M059J (cell line): Measurements from ENCODE around the gene NAA80. TPM values are rescaled to one million over a fixed set of nuclear protein-coding genes. Genes with fewer than 3 reads are reported as not detected.

Experiments used
- DNase-seq: peaks from one replicate; pipeline ENCODE4 v3.0.0-alpha.2; 2012; ENCODE audit warnings: low read depth
- total RNA-seq: library from RNA; depleted of rRNA; stranded (reverse); fragments of >200 nt; shearing (Covaris generic); gene quantifications from 2 replicates; pipeline ENCODE4 v1.2.3, GENCODE V29; 2014; rRNA removed

The NAA80 gene, protein sequence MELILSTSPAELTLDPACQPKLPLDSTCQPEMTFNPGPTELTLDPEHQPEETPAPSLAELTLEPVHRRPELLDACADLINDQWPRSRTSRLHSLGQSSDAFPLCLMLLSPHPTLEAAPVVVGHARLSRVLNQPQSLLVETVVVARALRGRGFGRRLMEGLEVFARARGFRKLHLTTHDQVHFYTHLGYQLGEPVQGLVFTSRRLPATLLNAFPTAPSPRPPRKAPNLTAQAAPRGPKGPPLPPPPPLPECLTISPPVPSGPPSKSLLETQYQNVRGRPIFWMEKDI
- 6.9 and 8.9 TPM in 2 replicates for total RNA-seq

DNA sequence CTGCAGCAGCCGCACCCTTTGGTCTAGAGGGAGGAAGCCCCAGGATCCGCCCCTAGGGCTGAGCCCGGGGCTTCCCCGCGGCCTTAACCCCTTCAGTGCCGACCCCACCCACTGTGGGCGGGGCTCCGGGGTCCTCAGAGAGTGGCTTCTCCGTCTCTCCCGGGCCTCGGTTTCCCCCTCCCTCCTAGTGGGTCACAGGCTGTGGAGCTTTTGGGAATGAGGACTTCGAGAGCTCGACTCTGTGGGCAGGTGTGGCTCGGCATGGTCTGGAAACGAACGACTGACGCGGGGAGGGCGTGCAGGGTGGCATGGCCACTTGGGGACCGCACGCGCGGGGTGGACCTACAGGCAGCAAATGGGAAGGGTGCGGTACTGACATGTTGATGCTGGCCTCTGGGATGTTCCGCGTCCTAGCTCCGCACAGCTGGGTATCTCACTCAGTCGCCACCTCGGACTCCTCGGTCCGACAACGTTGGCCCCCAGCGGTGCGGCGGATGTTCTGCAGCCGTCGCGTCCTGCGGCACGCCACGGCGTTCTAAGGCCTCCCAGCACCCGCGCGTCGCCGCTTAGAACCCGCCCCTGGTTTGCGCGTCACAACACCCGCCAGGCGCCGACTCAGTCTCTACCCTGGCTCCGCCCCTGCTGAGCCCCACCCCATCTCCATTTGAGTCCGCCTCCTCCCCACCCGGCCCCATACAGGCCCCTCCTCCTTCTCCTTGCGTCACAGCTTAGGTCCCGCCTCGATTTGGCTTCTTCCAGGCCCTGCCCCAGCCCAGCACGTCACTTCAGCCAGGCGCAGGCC lies at the start of gene NAA80, which contains the start of gene HYAL3:
TSS of gene NAA80 (minus strand) at position 570 of the 802 bp plus-strand sequence. CDS start 1,942 bp downstream, outside the sequence.
TSS of gene HYAL3 (minus strand) at position 570 of the 802 bp plus-strand sequence. CDS start 3,803 bp downstream, outside the sequence.
- peak; percentile 96 for DNase-seq

DNA sequence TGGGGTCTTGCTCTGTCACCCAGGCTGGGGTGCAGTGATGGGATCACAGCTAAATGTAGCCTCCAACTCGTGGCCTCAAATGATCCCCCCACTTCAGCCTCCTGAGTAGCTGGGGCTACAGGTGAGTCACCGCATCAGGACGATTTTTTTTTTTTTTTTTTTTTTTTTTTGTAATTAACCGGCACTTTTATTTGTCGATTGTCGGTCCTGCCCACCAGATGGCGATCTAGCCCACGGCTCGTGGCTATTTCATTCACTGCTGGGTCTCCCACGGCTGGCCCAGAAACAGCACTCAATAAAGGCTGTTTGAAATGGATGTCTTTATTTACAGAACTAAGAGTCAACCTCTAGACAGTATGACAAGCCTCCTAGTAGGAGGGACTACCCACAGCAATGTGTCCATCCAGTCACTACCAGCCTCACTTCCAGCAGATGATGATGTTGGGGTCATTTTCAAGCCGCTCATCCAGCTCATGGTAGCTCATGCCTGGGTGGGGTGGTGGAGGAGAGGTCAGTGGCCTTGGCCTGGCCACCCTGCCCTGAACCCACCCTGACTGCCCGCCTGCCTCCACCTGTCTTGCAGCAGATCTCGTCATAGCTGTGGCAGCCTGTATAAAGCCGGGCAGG lies 48.1 kb upstream of the NAA80 start:
- peak; percentile 72 for DNase-seq

DNA sequence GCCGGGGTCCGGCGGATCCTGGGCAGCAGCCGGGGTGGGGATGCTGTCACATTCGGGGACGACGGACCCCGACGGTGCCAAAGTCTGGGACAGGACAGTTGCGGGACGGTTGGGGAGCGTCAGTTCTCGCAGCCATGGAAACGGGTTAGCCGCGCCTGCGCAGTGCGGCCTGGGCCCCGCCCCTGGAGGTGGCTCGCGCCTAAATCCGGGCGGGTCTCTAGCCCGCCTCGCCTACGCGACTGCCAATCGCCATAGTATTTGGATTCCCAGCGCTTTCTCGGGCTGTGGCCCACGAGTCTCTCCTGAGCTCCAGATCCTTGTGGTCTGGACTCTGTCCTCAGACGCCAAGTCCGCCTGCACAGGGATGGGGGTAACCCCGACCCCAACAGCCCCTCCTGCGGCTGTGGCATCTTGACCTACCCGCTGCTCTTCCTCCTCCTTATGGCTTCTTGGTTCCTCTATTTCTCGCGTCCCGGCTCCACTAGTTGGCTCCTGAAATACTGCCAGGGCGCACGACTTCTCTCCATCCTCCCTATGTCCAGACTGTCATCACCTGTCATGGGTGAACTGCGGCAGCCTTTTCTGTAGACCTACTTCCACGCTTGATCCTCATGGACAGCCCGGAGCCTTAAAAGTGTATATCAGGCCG lies 46.5 kb upstream of the NAA80 start, which contains the start of gene ZMYND10:
TSS of gene ZMYND10 (minus strand) at position 147 of the 649 bp plus-strand sequence. CDS start 153 bp downstream, outside the sequence.
- peak; percentile 56 for DNase-seq

DNA sequence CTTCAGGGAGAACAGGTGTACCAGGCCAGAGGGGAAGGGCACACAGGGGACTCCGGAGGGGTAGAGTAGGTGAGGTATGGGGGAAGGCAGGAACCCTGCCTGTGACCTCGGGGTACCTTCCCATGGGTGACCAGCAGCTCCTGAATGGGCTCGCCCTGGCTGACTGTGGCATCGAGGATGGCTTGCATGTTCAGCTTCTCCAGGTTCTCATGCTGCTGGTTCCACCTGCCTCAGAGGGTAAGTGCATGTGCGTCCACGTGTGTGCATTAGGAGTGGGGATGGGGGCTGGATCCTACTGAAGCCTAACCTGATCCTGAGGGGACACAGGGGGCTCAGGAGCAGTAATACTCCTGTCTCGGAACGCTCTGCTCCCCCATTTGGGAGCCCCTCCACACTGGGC lies 45.8 kb upstream of the NAA80 start:
- no peak for DNase-seq

DNA sequence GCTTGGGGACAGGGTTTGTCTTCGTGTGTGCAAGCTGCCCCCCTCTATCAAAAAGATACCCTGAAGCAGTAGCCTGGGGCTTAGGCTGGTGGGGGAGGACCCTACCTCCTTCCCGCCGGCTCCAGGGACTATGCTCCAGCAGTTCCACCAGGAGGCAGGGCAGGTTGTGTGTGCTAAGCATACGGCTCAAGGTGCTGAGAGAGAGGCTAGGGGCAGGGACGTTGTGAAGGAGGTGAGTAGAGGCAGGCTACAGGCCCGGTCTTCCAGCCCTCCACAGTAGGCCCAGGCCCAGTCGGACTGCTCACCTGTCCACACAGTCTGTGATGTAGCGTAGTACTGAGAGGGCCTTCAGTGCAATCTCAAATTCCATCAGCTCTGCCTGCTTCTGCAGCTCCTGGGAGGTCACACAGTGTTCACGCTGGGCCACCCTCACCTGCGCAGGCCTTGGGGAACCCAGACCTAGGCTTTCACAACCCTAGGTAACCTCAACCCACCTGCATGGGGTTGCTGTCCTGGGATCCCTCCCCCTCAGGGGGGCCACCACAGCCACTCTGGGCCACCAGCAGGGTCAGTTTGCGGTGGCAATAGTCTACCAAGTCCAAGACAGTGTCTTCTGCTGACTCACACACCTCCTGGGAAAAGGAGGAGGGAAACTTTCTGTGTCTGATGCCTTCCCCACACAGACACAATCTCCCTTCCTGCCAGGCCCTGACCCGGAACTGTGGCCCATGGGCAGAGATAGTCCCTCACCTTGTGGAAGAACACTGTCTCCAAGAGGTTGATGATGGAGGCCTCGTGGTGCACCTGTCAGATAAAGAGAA lies 43.8 kb upstream of the NAA80 start:
- no peak for DNase-seq

DNA sequence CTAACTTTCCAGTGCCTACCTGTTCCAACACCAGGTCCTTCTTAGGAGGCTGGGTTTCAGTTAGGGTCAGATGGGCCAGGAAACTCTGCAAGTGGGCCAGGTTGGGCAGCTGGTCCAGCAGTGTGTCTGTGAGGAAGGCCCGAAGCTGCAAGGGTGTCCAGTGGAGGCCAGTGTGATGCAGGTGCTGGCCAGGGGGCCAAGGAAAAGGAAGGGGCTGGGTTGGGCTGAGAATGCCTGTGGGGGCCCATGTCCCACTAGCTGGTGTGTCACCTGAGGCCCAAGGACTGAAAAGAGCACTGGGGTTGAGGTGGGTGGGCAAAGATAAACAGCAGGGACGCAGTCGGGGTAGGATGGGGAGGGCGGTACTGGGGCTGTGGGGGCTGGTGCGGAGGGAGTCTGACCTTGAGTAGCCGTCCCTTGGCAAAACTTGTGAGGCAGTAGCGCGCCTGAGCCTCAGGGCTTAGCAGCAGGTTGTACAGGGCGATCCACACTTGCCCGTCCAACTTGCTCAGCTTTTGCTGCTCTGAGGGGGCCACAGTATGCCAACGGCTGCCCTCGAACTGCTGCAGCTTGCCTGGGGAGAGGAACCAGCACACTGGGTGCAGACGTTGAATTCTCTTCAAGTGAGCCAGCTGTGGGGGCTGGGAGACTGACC lies 42.9 kb upstream of the NAA80 start:
- DNase-seq: no peak

DNA sequence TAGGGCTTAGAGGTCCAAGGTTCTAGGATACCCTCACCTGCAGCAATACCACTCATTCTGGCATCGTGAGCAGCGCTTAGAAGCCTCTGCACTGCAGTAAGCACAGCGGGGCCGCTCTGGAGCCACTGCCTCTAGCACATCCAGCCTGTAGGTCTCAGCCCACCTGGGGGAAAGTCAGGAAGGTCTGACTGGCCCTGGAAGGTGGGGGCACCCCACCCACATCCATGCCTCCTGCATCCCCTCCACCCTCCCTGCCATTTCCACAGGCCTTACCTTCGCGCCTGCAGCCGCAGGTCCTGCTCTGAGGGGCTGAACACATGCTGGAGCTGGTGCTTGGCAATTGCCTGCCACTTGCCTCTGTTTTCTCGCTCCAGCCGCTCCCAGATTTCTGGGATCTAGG lies 42.3 kb upstream of the NAA80 start:
- no peak for DNase-seq

DNA sequence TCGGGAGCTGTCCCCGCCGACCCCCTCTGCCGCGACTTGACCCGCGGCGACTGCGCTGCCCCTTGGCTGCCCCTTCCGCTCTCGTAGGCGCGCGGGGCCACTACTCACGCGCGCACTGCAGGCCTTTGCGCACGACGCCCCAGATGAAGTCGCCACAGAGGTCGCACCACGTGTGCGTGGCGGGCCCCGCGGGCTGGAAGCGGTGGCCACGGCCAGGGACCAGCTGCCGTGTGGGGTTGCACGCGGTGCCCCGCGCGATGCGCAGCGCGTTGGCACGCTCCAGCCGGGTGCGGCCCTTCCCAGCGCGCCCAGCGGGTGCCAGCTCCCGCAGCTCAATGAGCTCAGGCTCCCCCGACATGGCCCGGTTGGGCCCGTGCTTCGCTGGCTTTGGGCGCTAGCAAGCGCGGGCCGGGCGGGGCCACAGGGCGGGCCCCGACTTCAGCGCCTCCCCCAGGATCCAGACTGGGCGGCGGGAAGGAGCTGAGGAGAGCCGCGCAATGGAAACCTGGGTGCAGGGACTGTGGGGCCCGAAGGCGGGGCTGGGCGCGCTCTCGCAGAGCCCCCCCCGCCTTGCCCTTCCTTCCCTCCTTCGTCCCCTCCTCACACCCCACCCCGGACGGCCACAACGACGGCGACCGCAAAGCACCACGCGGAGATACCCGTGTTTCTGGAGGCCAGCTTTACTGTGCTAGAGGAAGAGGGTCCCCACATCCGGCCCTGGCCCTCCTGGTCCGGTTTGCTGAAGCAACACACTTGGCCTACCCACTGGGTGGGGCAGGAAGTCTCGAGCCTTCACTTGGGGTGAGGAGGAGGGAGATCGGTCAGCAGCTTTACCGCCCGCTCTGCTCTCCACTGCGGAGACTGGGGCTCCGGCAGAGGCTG lies 41.5 kb upstream of the NAA80 start, which contains the start of gene RASSF1:
TSS of gene RASSF1 (minus strand) at position 389 of the 882 bp plus-strand sequence. CDS start at position 358, 31 bp downstream.
- DNase-seq: no peak

DNA sequence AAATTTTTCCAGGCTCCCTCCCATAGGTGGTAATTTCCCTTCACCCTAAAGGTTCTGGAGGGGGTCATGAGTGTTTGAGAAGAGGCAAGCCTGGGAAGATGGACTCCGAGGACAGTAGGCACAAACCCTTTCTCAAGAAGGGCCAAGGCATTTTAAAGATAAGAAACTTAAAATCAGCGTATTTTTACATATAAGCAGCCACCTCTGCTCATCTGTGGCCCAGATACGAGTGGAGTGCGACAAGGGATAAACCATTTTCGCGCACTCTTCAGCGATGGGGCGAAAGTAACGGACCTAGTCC lies 40.9 kb upstream of the NAA80 start:
- no peak for DNase-seq

DNA sequence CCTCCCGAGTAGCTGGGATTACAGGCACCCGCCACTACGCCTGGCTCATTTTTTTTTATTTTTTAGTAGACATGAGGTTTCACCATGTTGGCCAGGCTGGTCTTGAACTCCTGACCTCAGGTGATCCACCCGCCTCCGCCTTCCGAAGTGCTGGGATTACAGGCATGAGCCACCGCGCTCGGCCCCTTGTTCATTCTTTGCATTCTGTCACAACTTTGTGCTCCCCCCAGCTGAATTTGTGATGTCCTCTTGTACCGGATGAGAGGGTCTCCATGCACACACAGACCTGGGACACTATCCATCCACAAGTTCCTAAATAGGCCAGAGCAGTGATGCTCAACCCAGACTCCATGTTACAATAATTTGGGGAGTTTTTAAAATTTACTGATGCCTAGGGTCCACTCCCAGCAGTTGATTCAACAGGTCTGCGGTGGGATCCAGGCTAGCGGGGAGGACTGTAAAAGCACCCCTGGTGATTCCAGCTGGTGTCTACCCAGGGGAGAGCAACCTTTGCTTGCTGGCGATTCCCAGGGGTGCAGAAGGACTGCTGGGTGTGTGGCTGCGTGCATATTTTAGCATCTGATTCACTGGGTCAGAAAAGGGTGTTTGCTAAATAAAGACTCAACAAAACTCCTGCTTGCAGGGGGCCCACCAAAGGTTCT lies 40.4 kb upstream of the NAA80 start:
- no peak for DNase-seq

DNA sequence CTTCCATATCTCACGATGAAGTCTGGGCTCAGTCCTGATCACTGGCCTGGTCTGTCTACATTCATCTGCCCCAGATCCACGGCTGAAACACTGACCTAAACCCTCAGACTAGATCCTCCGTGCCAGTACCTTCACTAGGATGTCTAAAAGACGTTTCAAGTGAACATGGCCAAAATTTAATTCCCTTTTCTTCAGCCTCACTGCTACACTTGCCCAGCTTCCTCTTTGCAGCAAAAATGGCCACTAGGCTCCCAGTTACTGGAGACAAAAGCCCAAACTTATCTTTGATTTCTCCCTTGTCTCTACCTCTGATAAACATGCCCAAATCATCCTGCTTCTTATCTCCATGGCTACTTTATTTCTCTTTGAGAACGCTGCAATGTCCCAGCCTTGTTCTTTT lies 39.8 kb upstream of the NAA80 start:
- no peak for DNase-seq

DNA sequence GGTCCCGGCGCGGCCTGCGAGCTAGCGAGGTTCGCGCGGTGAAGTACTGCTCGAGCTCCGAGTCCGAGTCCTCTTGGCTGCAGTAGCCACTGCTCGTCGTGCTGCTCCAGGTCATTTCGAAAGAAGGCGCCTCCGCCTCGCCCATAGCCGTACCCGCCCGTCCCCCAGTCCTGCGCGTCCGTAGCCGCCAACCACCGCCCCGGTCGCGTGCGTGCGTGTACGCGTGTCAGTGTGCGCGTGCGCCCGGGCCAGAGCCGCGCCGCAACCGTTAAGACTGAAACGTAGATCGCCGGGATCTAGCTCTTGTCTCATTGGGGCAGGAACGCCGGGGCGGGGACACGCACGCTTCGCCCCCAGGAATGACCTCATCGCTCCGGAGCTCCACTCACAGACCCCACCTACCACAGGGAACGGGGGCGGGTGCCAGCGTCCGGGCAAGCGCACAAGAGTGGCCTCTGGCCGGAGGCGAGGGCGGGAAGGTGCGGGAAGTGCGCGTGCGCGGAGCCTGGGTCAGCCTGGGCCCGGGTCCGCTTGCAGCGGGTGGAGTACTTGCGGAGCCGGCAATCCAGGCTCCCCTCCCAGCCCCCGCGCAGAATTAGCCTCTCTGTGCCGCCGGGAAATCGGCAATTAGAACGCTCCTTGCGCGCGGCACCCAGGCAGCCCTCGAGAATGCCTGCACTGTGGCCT lies 38.1 kb upstream of the NAA80 start:
- DNase-seq: peak; percentile 97

DNA sequence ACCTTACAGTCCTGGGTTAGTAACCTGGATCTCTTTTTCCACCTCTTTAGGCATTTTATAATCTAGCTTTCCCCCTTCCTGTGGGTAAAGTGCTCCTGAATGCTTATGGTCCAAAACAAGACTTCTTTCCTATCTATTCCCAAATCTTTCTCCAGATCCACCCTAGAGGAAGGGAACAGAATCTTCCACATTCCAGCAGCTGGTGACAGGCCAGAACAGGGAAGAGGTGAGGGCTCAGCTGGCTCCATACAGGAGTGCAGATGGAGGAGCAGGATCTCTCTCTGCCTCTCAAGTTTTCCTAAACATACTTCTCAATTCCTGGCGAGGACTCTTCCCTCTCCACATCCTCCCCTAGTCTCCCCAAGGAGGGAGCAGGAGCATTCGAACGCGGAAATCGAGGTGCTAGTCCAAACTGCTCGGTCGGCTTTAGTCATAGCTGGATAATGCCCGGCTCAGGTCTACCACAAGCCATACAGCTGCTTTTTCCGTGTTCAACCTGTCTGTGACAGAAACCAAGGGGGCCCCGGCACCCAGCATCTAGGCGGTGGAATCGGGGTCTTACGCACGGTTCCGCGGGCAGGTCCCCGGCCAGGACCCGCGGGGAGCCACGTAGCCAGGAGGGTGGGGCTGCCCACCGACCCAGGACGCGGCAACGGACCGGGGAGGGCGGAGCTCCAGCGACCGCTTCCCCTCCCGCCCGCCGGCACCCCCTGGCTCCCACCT lies 37.4 kb upstream of the NAA80 start:
- peak; percentile 44 for DNase-seq

DNA sequence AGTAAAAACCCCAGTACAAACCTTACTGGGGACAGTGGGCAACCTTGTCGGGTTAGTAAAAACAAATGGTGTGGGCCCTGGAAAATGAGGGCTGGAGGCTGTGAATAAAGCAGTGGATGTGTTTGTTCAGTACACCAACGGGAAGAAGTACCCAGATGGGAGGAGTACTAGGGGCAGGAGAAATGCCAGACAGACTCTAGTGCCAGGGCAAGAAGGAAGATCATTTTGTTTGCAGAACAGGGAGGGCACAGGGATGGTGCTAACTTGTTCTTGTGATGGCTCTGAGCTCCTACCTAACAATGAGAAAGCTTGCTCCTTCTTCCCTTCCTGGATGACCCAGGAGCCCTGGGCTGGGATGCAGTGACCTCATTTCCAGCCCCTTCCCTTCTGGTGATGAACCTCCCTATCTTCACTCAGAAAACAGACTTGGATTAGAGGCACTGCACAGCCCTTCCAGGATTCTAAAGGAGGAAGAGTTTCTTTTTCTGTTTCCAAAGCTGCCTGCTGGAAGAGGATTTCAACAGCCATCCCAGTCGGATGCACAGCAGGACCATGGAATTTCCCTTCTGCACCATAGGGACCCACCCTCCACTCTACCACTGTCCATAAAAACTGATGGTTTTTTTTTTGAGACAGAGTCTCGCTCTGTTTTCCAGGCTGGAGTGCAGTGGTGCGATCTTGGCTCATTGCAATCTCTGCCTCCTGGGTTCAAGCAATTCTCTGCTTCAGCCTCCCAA lies 35.3 kb upstream of the NAA80 start:
- DNase-seq: no peak

DNA sequence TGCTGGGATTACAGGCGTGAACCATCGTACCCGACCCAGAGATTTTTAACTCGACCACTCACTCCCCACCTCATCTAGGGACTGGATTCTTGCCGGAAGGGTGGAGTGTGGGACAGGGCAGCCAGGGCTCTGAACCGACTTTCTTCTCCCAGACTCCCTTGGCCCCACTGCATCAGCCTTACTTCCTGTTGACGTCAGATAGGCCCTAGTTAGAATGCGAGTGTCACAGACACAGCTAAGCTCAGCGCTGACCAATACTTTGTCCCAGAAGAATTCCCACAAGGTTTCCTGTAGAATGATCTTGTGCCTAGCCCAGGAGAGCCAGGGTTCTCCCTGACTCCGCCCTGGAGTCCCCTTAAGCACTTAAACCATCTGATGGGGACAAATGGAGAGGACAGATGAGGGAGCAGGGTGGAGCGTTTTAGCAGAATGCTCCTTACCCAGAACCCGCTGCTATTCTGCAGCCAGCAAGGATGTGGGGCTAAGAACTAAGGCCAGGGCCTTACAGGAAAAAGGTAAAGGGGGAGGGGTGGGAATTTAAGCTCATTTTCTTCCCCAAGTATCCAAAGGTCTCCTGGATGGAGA lies 34.6 kb upstream of the NAA80 start:
- DNase-seq: no peak

DNA sequence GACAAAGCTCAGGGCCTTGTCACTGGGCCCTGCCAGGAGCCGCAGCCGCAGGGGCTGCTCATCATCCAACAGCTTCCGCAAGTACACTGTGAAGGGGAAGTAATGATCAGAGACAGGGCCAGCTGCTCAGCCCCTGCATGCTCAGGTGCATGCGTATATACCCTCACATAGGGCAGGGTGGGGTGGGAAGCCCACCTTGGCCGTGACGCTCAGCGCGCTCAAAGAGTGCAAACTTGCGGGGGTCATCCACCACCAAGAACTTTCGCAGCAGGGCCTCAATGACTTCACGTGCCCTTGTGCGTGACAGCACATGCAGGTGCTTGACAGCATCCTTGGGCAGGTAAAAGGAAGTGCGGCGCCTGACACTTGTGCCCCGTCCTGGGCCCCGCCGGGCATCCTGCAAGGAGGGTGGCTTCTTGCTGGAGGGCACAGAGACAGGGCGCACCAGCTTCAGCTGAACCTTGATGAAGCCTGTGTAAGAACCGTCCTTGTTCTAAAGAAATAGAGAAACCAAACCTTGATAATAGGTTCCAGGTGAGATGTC lies 32.2 kb upstream of the NAA80 start:
- no peak for DNase-seq
